Body of pancreas (tissue), 4 donors: Measurements from ENCODE around the gene NFYC.

ENCODE experiments used
- CTCF ChIP-seq, 7 experiments: fragments of 450-650 bp in 4 of 7; fragments of 200-600 bp in 3 of 7; sonication (generic) in 3 of 7; IDR thresholded peaks; one replicate each; pipeline ENCODE4 v1.5.1; 2016 to 2019; ENCODE audit warnings: antibody characterized with exemption in 7 of 7
- POLR2A ChIP-seq, 3 donors: fragments of 450-650 bp; IDR thresholded peaks; one replicate each; pipeline ENCODE4 v1.6.1; 2016; ENCODE audit warnings: antibody characterized with exemption in 3 of 3, mild to moderate bottlenecking in 2 of 3

DNA sequence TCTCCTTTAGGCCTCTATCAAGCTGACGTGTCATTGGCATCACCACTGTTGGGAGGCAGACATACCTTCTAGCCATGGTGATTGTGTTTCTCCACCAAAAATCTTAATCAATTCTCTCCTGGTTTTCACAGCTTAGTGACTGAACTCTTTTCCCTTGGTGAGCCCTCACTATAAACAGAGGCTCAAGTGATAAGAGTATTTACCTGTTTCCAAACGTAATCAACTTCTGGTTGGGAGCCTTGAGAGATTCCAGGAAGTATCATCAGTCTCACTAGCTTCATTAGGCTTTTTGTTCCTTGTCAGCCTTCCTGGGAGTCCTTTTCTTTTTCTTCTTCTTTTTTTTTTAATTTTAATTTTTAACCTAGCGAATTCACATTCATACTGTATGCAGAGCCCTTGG lies 58.3 kb downstream of the NFYC start:
- TF ChIP-seq CTCF (IDR thresholded peaks at IDR 0.05) (no peak), POLR2A (IDR thresholded peaks at IDR 0.05) (no peak)
